Measurements from ENCODE around the gene SLITRK3.
A peak's percentile ranks its signal among the peaks of the same experiment; 100 is the strongest.
"Not testable (repeated sequence)": the region's sequence is repeated elsewhere in the genome, so short reads cannot be mapped to it uniquely, and the experiment has no call there.

SLITRK3 gene

DNA sequence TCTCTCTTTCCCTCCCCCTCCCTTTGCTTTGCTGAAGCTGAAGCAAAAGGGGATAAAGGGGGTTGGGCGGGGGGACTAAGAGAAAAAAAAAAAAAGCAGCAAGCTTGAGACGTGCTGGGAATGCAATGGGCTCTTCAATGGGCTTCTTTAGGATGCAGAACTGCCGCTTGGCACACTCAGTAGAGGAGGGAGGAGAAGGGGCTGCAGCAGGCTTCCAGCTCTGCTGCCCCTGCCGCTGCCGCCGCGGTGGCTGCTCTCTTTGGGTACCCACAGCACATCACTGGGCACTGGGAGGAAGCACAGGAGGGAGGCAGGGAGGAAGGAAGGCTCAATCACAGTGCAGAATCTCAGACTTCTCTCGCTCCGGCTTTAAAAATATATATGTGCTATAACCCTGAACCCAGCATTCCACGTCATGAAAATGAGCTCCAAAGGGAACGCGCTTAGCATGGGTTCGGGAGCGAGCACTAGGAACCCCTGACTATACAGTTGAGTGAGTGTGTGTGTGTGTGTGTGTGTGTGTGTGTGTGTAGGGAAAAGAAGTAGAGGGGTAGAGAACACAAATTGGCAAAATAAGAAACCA lies 3.5 kb downstream of the SLITRK3 start:
- no peak for DNase-seq

DNA sequence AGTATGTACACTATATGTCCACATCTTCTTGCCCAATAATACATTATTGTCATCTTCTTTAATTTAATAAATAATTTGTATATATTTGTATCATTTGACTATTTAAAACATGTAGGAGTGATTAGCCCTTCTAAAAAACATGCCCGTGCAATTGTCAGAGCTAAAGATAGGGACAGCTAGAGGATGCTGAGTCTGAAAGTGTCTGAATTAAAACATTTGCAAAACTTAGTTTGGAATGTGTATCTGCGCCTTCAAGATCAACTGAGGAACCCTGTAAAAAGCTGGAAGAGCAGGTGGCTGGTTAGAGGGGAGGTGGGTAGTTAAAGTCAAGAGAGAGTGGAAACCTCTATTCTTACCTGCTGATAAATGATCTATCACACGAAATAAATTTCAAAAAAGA lies 4.7 kb downstream of the SLITRK3 start:
- DNase-seq: no peak

DNA sequence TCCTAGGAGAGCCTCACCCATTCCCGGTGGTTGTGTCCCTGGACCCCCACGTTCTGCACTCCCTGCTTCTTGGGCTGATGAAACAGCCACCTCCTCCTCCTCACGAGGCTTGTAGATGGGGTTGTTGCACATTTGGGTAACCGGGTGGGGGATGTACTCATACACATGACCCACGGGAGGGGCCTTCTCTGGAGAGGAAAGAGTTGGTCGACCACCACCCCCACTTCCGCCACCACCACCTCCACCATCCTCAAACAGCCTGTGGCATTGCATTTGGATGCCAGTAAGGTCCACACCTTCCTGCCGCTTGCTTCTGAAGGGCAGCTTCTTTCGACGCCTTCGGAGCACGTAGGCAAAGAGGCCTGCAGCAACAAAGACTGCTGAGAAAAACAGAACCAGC lies 7.7 kb downstream of the SLITRK3 start:
- no peak for DNase-seq

DNA sequence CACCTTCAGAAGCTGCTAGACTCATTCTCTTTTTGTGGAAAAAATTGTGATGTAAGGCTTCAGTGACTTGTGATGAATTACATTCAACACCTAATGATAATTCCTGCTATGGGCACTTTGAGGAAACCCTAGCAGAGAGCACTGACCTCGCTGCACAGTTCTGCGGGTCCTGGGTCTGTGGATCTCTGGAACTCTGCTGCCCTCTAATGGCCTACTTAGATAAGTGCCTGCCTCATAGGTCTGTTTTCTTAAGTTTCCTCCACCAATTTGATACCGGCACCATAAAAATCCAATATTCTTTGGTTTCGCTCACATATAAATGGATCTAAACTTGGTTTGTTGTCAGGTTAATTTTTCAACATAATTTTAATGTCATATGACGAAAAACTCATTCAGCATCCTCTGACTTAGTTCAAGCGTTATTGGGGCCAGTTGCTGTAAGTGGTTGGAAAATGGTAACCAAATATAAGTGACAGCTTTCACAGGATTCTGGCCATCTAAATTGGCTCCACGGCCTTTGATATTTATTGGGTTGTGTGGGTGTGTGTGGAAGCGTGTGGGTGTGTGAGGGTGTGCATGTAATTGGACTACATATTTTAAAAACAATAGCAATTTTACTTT lies 10.4 kb downstream of the SLITRK3 start:
- peak; percentile 74 for DNase-seq

DNA sequence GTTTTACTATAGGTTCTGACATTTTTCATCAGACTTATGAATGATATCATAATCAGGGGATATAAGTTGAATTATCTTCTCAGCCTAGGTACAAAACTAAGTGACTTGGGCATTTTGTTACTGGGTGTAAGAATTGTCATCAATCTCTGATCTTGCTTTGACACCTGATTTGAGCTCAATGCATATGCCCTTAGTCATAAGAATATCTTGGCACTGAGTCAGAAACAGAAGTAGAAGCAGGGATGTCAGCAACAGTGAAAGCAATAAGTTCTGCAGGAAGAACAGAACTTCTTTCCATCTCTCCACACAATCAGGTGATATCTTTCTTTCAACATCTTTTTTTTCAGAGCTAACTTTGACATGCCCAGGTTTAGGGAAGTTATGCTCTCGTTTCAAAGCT lies 14.6 kb downstream of the SLITRK3 start:
- no peak for DNase-seq

DNA sequence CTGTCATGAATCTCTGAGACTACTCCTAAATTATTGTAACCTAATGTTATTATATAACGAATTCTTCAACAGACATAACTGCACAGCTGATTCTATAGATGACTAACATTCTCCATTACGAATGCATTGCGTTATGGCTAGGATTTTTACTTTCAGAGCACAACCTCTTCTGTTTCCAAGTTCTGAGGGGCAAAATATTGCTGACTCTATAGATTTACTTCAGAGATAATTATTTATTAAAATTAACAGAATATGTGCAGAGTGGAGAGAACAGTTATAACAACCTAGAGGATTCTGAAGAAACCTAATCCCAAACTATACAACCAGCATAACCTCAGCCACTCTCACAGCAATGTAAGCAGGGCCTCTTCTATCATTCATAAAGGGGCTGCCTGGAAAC lies 25.9 kb downstream of the SLITRK3 start:
- no peak for DNase-seq

DNA sequence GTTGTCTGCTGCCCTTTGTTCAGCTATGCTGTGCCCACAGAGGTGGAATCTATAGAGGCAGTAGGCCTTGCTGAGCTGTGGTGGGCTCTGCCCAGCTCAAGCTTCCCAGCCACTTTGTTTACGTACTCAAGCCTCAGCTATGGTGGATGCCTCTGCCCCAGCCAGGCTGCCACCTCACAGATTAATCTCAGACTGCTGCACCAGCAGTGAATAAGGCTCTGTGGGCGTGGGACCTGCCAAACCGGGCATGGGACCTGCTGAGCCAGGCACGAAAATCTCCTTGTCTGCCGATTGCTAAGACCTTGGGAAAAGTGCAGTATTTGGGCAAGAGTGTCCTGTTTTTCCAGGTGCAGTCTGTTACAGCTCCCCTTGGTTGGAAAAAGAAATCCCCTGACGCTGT lies 26.8 kb downstream of the SLITRK3 start:
- no peak for DNase-seq

DNA sequence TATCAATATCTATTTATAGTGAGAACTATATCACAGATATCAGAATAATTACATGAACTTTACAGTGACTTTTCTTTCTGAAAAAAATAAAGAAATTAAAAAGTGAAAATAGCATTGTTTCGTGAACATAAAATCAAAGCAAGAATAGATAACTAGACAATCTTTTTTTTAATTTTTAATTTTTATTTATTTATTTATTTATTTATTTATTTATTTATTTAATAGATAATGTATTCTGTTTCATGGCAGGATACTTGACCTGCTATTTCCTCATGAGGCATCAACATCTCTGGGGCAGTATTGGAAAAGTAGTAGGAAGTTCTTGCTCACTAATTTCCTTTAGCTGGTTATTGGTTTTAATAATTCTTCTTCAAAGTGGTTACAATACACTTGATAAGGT lies 33.3 kb downstream of the SLITRK3 start:
- no peak for DNase-seq

DNA sequence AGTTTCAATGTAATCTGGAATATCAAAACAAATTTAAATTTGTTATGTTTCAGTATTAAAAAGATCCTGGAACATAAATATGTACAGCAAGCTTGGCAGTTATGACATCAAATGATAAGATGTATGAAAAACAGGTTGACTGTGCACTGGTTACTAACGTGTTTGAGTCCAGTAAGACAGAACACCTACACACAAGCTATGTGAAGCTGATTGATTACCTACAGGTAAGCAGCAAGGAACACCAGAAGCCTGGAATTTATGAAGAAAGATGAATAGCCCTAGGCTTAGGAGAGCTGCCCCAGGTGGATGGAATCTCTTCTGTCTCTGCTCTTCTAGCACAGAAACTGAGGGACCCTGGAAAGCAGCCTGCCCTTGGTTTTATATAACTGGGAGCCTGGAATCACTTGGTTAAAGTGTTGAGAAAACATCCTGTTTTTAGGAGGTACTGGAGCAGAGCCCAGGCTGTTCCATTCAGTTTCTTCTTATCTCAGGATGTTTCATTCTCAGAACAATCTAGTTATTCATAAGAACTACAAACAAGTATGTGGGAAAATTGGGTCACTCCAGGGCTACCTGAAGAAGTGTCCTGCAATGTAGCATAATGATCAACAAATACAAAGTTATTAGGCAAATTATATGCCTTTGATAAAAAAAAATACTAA lies 36.3 kb downstream of the SLITRK3 start:
- no peak for DNase-seq

DNA sequence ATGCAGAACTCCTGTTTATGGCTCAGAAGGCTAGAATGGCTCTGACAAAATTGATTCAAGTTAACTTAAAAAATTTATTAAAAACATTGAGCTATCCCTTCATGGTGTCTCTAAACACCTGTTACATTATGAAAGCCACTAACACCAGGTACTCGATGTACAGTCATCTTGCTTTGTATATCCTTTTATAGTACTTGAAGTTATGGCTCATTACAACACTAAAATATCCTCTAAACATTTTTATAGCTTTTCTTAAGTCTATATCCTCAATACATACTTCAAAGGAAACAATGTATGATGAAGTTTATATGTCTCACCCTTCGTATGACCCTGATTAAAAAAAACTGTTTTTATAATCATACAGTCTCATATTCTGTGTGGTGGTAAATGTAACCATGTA lies 38.2 kb downstream of the SLITRK3 start:
- DNase-seq: no peak

DNA sequence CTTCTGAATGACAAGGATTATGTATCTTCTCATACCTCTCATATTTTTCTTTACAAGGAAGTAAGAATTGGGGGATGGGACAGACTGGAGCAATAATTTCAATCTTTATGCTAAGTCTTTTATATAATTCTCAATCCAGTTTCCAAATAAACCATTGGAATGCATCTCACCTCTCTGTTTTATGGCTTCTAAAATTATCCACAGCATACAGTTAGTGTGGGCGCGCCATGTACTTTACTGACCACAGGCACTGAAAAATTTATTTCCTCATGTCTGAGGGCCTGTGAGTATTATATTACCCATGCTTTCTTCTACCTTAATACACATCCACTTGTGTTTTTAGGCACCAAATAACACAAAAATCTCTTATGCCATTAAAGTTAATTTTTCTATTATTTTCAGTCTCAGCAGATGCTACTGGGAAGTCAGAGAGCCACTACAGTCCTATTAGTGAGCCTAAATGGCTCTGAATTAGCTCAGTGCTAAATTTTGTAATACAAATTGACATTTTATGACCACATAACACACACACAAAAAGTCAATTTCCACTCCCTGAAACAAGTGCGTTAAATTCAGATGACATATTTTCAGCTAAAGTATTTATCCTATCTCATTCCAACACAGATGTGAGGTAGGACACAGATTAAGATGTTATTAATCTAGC lies 39.3 kb downstream of the SLITRK3 start:
- DNase-seq: no peak

DNA sequence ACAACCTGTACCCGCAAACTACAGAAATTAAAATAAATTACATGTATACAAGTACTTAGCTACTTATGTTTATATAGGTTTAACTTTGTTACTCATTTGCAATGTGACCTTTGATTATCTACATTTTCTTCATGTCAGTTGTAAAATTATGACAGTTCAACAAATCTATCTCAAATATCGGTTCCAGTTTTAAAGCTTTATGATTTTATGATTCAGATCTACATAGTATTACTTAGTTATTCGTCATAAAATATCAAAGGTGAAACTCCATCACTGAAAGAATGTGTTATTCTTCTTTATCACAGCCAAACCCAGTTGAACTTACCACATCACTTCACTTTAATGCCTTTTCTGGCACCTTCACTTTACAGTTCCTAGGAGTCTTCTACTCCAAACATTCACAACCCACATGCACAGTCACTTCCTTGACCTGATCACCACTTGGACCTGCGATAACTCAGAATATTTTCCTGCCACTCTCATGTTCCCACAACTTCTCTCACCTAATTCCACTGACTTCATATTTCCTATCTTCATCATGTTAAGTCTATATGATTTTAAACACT lies 47.2 kb downstream of the SLITRK3 start:
- no peak for DNase-seq

DNA sequence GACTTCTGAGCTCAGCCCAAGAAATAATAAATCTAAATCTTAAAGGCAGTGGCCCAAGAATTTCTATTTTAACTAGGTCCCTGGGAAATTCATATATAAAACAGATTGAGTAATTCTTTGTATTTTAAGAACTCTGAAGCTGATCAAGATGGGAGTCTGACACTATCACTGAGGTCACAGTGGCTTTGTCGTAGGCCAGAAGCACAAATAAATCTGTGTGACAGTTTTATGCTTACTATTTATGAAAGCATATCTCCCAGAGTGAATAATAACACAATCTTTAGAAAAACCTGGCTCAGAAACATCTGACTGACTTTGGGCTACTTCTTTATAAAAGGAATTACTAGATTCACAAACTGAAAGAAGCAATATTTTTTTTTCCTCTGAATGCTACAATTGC lies 51.9 kb downstream of the SLITRK3 start:
- no peak for DNase-seq

DNA sequence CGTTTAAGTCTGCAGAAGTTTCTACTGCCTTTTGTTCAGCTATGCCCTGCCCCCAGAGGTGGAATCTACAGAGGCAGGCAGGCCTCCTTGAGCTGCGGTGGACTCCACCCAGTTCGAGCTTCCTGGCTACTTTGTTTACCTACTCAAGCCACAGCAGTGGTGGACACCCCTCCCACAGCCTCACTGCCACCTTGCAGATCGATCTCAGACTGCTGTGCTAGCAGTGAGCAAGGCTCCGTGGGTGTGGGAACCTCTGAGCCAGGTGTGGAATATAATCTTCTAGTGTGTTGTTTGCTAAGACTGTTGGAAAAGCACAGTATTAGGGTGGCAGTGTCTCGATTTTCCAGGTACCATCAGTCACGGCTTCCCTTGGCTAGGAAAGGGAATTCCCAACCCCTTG lies 56.3 kb downstream of the SLITRK3 start:
- DNase-seq: not testable (repeated sequence)

Measured in OCI-M1 (cell line).